GM12878 (cell line): ENCODE measurements around the gene TRIM22.
"Not testable (repeated sequence)": the region's sequence is repeated elsewhere in the genome, so short reads cannot be mapped to it uniquely, and the experiment has no call there.

Experiments
- FOXM1 ChIP-seq: IDR thresholded peaks from 2 replicates; pipeline ENCODE4 v1.6.1; 2012; ENCODE audit warnings: low read depth, mild to moderate bottlenecking, inconsistent platforms, low read length, moderate library complexity
- MXI1 ChIP-seq: fragments of 150-350 bp; IDR thresholded peaks from 2 replicates; pipeline ENCODE4 v1.6.1; 2011; ENCODE audit warnings: low read depth, mild to moderate bottlenecking, inconsistent platforms, low read length, improper control_type of control experiment
- MYB ChIP-seq: fragments of 150-350 bp; IDR thresholded peaks from 2 replicates; pipeline ENCODE4 v1.6.1; 2014; ENCODE audit warnings: mild to moderate bottlenecking, low read depth, low read length, borderline replicate concordance
- RAD21 ChIP-seq: IDR thresholded peaks from 2 replicates; pipeline ENCODE4 v1.6.1; 2011; ENCODE audit warnings: mild to moderate bottlenecking, low read depth, low read length, moderate library complexity; ENCODE audit not compliant: insufficient read depth
- YY1 ChIP-seq: IDR thresholded peaks from 2 replicates; pipeline ENCODE4 v1.6.1; 2011; ENCODE audit warnings: low read depth, mild to moderate bottlenecking, low read length
- TF ChIP-seq, protein P1 (sequence below), 3 experiments: IDR thresholded peaks in 2 of 3; conservative IDR thresholded peaks in 1 of 3; 2 replicates each; pipeline ENCODE4 v1.5.1; 2011; ENCODE audit warnings: low read depth in 3 of 3, low read length in 3 of 3, mild to moderate bottlenecking in 3 of 3, control low read depth in 2 of 3, moderate library complexity in 2 of 3, inconsistent platforms in 1 of 3, mixed read lengths in 1 of 3; ENCODE audit not compliant: control insufficient read depth in 2 of 3, insufficient read depth in 1 of 3; ENCODE audit errors: extremely low read depth in 1 of 3
- TF ChIP-seq, protein P2 (sequence below): fragments of 150-350 bp; IDR thresholded peaks from 2 replicates; pipeline ENCODE4 v1.6.1; 2014; ENCODE audit warnings: mild to moderate bottlenecking, low read depth, low read length
- TF ChIP-seq, protein P3 (sequence below): IDR thresholded peaks from 2 replicates; pipeline ENCODE4 v1.6.1; 2012; ENCODE audit warnings: low read depth, low read length, improper control_type of control experiment
- TF ChIP-seq, protein P4 (sequence below): fragments of 450-650 bp; IDR thresholded peaks from 2 replicates; pipeline ENCODE4 v1.6.1; 2017; ENCODE audit warnings: mild to moderate bottlenecking
- TF ChIP-seq, protein P5 (sequence below): fragments of 450-650 bp; formaldehyde crosslinking; IDR thresholded peaks from 2 replicates; pipeline ENCODE4 v1.5.0; 2022; ENCODE audit warnings: mild to moderate bottlenecking, missing genetic modification characterization
- TF ChIP-seq, protein P6 (sequence below): IDR thresholded peaks from 2 replicates; pipeline ENCODE4 v1.6.1; 2012; ENCODE audit warnings: improper control_type of control experiment, low read depth, low read length; ENCODE audit not compliant: insufficient replicate concordance

DNA sequence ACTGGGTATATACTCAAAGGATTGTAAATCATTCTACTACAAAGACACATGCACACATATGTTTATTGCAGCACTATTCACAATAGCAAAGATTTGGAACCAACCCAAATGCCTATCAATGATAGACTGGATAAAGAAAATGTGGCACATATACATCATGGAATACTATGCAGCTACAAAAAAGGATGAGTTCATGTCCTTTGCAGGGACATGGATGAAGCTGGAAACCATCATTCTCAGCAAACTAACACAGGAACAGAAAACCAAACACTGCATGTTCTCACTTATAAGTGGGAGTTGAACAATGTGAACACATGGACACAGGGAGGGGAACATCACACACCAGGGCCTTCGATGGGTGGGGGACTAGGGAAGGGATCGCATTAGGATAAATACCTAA, 32.6 kb upstream of the TRIM22 start:
- TF ChIP-seq, protein P1, sequence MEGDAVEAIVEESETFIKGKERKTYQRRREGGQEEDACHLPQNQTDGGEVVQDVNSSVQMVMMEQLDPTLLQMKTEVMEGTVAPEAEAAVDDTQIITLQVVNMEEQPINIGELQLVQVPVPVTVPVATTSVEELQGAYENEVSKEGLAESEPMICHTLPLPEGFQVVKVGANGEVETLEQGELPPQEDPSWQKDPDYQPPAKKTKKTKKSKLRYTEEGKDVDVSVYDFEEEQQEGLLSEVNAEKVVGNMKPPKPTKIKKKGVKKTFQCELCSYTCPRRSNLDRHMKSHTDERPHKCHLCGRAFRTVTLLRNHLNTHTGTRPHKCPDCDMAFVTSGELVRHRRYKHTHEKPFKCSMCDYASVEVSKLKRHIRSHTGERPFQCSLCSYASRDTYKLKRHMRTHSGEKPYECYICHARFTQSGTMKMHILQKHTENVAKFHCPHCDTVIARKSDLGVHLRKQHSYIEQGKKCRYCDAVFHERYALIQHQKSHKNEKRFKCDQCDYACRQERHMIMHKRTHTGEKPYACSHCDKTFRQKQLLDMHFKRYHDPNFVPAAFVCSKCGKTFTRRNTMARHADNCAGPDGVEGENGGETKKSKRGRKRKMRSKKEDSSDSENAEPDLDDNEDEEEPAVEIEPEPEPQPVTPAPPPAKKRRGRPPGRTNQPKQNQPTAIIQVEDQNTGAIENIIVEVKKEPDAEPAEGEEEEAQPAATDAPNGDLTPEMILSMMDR (IDR thresholded peaks at IDR 0.05 in 2 of 3, conservative IDR thresholded peaks at IDR 0.05 in 1 of 3; ENCODE audit: control insufficient read depth in 2 of 3, extremely low read depth in 1 of 3, insufficient read depth in 1 of 3, low read depth in 3 of 3, low read length in 3 of 3) = not testable (repeated sequence)
- TF ChIP-seq, protein P2, sequence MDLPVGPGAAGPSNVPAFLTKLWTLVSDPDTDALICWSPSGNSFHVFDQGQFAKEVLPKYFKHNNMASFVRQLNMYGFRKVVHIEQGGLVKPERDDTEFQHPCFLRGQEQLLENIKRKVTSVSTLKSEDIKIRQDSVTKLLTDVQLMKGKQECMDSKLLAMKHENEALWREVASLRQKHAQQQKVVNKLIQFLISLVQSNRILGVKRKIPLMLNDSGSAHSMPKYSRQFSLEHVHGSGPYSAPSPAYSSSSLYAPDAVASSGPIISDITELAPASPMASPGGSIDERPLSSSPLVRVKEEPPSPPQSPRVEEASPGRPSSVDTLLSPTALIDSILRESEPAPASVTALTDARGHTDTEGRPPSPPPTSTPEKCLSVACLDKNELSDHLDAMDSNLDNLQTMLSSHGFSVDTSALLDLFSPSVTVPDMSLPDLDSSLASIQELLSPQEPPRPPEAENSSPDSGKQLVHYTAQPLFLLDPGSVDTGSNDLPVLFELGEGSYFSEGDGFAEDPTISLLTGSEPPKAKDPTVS = not testable (repeated sequence)
- TF ChIP-seq, protein P3, sequence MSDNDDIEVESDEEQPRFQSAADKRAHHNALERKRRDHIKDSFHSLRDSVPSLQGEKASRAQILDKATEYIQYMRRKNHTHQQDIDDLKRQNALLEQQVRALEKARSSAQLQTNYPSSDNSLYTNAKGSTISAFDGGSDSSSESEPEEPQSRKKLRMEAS = not testable (repeated sequence)
- not testable (repeated sequence) for TF ChIP-seq RAD21, YY1, FOXM1, MXI1, MYB
- TF ChIP-seq, protein P4, sequence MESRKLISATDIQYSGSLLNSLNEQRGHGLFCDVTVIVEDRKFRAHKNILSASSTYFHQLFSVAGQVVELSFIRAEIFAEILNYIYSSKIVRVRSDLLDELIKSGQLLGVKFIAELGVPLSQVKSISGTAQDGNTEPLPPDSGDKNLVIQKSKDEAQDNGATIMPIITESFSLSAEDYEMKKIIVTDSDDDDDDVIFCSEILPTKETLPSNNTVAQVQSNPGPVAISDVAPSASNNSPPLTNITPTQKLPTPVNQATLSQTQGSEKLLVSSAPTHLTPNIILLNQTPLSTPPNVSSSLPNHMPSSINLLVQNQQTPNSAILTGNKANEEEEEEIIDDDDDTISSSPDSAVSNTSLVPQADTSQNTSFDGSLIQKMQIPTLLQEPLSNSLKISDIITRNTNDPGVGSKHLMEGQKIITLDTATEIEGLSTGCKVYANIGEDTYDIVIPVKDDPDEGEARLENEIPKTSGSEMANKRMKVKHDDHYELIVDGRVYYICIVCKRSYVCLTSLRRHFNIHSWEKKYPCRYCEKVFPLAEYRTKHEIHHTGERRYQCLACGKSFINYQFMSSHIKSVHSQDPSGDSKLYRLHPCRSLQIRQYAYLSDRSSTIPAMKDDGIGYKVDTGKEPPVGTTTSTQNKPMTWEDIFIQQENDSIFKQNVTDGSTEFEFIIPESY = not testable (repeated sequence)
- TF ChIP-seq, protein P5, sequence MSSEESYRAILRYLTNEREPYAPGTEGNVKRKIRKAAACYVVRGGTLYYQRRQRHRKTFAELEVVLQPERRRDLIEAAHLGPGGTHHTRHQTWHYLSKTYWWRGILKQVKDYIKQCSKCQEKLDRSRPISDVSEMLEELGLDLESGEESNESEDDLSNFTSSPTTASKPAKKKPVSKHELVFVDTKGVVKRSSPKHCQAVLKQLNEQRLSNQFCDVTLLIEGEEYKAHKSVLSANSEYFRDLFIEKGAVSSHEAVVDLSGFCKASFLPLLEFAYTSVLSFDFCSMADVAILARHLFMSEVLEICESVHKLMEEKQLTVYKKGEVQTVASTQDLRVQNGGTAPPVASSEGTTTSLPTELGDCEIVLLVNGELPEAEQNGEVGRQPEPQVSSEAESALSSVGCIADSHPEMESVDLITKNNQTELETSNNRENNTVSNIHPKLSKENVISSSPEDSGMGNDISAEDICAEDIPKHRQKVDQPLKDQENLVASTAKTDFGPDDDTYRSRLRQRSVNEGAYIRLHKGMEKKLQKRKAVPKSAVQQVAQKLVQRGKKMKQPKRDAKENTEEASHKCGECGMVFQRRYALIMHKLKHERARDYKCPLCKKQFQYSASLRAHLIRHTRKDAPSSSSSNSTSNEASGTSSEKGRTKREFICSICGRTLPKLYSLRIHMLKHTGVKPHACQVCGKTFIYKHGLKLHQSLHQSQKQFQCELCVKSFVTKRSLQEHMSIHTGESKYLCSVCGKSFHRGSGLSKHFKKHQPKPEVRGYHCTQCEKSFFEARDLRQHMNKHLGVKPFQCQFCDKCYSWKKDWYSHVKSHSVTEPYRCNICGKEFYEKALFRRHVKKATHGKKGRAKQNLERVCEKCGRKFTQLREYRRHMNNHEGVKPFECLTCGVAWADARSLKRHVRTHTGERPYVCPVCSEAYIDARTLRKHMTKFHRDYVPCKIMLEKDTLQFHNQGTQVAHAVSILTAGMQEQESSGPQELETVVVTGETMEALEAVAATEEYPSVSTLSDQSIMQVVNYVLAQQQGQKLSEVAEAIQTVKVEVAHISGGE (CRISPR knock-in tag) = not testable (repeated sequence)
- TF ChIP-seq, protein P6, sequence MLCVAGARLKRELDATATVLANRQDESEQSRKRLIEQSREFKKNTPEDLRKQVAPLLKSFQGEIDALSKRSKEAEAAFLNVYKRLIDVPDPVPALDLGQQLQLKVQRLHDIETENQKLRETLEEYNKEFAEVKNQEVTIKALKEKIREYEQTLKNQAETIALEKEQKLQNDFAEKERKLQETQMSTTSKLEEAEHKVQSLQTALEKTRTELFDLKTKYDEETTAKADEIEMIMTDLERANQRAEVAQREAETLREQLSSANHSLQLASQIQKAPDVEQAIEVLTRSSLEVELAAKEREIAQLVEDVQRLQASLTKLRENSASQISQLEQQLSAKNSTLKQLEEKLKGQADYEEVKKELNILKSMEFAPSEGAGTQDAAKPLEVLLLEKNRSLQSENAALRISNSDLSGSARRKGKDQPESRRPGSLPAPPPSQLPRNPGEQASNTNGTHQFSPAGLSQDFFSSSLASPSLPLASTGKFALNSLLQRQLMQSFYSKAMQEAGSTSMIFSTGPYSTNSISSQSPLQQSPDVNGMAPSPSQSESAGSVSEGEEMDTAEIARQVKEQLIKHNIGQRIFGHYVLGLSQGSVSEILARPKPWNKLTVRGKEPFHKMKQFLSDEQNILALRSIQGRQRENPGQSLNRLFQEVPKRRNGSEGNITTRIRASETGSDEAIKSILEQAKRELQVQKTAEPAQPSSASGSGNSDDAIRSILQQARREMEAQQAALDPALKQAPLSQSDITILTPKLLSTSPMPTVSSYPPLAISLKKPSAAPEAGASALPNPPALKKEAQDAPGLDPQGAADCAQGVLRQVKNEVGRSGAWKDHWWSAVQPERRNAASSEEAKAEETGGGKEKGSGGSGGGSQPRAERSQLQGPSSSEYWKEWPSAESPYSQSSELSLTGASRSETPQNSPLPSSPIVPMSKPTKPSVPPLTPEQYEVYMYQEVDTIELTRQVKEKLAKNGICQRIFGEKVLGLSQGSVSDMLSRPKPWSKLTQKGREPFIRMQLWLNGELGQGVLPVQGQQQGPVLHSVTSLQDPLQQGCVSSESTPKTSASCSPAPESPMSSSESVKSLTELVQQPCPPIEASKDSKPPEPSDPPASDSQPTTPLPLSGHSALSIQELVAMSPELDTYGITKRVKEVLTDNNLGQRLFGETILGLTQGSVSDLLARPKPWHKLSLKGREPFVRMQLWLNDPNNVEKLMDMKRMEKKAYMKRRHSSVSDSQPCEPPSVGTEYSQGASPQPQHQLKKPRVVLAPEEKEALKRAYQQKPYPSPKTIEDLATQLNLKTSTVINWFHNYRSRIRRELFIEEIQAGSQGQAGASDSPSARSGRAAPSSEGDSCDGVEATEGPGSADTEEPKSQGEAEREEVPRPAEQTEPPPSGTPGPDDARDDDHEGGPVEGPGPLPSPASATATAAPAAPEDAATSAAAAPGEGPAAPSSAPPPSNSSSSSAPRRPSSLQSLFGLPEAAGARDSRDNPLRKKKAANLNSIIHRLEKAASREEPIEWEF = not testable (repeated sequence)
